G401 (cell line): ENCODE data around the gene OCSTAMP. TPM values are rescaled to one million over a fixed set of nuclear protein-coding genes. Genes with fewer than 3 reads are reported as not detected.

Experiments
- DNase-seq: peaks from one replicate; pipeline ENCODE4 v3.0.0-alpha.2; 2015; ENCODE audit warnings: low spot score
- in situ Hi-C: cut with HindIII; loops from 2 replicates; pipeline ENCODE4 v1.10.0; 2016; ENCODE audit warnings: low sequenced_read_pairs, mixed read lengths
- total RNA-seq: library from RNA; depleted of rRNA; stranded (reverse); fragments of >200 nt; shearing (Covaris generic); gene quantifications from 2 replicates; pipeline ENCODE4 v1.2.3, GENCODE V29; 2014

Gene OCSTAMP
- total RNA-seq, 1 experiment from 2014 or later = not detected

- DNase-seq = no peak
- in situ Hi-C loops = no loop called here
Measured at GRCh38 chr20:46573788-46574584, 23.5 kb upstream of the OCSTAMP start.

DNA sequence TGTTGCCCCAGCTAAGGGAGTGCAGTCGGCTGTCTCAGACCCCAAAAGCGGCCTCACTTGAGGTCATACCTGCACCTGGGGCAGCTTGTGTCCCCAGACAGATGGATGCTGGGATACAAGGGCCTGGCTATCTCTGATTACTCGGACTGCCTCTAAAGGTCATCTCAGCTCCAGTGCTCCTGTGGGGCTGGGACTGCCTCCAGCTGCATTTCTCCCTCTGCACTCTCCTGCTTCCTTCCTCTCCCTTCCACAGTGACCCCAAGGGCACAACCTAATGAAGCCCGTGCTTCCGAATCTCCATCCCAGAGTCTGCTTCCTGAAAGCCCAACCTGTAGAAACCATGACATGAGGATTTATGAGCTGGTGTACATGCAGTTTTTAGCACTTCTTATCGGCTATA is 22.8 kb upstream of the OCSTAMP start:
- no peak for DNase-seq
- in situ Hi-C loops = no loop called here

GRCh38 chr20:46572790-46573189 is 22.3 kb upstream of the OCSTAMP start:
- no peak for DNase-seq
- in situ Hi-C loops = no loop called here

GRCh38 chr20:46572153-46572552 is 21.7 kb upstream of the OCSTAMP start:
- peak; percentile 62 for DNase-seq
- in situ Hi-C loops = no loop called here

DNA sequence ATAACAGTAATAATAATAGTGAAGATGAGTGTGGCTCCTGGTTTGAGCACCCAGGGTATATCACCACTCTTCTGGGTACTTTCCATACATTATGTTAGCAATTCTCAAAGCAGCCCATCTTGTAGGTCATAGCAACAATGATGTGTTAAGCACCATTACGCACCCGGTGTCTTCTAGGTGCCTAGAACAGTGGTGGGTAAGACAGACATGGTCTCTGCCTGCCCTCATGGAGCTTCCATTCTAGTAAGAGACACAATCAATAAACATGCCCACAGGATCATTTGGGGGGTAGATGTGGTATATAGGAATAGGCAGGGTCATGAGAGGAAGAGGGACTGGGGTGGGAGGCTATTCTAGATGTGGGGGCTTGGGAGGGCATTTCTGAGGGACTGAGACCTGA is 21.0 kb upstream of the OCSTAMP start:
- in situ Hi-C loops = no loop called here
- DNase-seq = no peak

- no peak for DNase-seq
- in situ Hi-C loops = no loop called here
Measured at GRCh38 chr20:46570956-46571355, 20.5 kb upstream of the OCSTAMP start.

DNA sequence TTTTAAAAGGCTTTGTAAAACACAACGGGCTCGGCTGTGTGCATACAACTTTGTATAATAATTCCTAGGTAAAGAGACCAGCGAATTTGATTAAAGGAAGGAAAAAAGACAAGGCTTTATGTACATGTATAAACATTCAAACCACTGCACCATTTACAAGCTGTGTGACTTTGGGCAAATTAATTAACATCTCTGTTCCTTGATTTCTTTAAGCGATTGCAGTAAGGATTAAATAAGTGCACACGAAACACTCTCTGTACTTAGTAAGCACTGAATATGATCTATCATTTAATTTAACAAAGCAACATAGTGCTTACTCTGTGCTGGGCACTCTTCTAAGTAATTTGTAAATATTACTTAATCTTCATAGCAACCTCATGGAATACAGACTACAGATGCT is 19.5 kb upstream of the OCSTAMP start:
- no peak for DNase-seq
- in situ Hi-C loops = no loop called here

- in situ Hi-C loops = no loop called here
- DNase-seq = peak; percentile 95
Measured at GRCh38 chr20:46568570-46569129, 18.2 kb upstream of the OCSTAMP start.

- no peak for DNase-seq
- in situ Hi-C loops = no loop called here
Measured at GRCh38 chr20:46566125-46566524, 15.7 kb upstream of the OCSTAMP start.

DNA sequence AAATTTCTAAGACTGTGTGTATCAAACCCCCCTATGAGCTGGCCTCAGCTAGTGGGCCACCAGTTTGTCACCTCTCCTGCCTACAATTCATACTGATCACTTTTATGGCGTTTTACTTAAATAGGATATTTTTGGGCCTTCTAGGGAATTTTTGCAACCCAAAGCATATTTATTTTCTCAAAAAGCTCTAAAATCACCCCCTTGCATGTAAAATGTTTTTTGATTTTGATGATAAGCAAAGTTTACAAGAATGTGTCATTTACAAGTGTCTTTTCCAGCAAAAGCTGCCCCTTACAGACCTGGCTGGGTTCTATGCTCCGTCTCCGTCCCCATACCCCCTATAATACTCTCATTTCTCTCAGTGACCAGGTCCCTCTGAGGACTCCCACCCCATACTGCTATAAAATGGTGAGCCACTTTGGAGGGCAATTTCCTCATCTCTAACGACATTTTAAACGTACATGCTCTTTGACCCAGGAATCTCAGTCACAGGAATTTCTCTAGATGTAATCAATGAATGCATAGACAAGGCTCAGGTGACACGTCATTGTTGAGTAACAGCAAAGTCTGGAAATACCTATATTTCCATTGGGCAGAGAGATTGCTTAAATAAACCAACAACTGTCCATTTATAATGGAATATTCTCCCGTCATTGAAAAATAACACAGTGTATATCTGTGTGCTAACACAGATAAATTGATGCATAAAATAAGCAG is 13.9 kb upstream of the OCSTAMP start:
- in situ Hi-C loops = no loop called here
- DNase-seq = no peak

DNA sequence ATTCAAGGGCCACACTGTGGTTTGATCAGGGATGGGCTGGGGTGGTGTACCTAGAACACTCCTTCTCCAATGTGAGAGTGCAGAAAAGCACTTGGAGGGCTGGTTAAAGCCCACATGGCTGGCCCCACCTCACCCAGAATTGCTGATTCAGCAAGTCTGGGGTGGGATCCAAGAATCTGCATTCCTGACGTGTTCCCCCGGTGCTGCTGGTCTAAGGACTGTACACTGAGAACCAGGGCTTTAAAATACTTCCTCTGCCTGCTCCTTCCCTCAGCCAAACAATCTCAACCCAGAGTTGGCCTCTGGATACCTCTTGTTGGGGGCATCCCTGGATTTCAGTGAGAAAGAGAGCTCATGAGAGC is 13.4 kb upstream of the OCSTAMP start:
- in situ Hi-C loops = no loop called here
- DNase-seq = no peak

- DNase-seq = no peak
- in situ Hi-C loops = no loop called here
Measured at GRCh38 chr20:46563170-46563859, 12.9 kb upstream of the OCSTAMP start.

GRCh38 chr20:46562373-46563169 is 12.1 kb upstream of the OCSTAMP start:
- DNase-seq = peak; percentile 88
- in situ Hi-C loops = no loop called here

- no peak for DNase-seq
- in situ Hi-C loops = no loop called here
Measured at GRCh38 chr20:46562009-46562372, 11.5 kb upstream of the OCSTAMP start.

DNA sequence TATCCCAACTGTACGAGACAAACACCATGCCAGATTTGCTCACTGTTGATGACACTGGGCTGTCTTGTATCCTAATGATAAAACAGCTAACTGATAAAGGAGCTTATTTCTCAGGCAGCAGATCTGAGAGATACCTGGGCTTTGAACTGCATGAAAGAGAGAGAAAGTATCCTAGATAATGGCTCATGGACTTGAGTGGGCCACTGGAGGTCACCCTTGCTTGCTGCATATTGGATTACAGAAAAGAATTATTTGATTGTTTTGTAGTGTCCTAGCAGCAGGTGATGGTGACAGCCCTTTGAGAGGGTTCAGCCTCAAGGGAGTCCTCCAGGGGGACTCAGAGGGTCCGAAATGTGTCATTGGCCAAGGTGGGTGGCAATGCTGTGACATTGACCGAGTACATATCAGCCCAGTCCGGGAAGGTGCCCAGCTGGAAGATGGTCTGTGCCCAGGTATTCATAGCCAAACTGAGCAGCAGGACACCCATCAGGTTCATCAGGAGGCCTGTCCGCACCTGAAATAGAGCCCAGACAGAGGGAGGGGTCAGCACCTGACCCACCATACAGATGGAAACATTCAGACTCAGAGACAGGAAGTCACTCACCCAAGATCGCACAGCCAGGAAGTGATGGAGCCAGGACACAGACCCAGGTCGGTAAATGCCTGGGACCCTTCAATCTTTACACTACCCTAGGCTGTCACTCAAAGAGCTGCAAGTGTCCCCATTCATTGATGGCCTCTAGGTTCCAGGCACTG is 9.4 kb upstream of the OCSTAMP start:
- in situ Hi-C loops = no loop called here

GRCh38 chr20:46559001-46559400 is 8.5 kb upstream of the OCSTAMP start:
- DNase-seq = no peak
- in situ Hi-C loops = no loop called here

More for the DNA sequence above, 9.4 kb upstream of the OCSTAMP start:
- peak; percentile 61 for DNase-seq

DNA sequence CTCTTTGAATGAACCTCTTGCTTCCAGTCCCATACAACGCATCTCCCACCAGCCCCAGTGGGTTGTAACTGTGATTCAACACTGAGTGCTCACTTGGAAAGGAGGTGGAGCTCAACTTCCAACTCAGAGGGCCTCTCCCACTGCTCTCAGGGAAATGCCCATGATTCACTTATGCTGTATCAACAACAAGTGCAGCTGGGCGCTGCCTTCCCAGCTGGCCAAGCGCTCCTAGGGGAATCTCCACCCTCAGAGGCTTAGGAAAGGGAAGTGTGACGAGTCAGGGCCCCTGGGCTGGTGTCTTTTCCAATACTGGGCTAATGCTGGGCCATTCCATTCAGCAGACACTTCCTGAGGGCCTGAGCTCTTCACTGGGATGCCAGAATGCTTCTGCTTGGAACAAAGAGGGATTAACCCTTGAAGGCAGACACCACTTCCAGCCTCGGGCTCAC is 8.1 kb upstream of the OCSTAMP start:
- in situ Hi-C loops = no loop called here
- DNase-seq = no peak

GRCh38 chr20:46557231-46557956 is 6.9 kb upstream of the OCSTAMP start:
- in situ Hi-C loops = no loop called here
- no peak for DNase-seq
